Breast epithelium (tissue), 4 donors: ENCODE data around the gene STX18. TPM values are rescaled to one million over a fixed set of nuclear protein-coding genes. Genes with fewer than 3 reads are reported as not detected.

Source experiments
- DNase-seq, 2 donors: peaks; one replicate each; pipeline ENCODE4 v3.0.0-alpha.2; 2019; ENCODE audit warnings: low spot score in 2 of 2
- H3K27ac ChIP-seq, 2 donors: fragments of 200-600 bp; sonication (generic) in 1 of 2; one replicate each; pipeline ENCODE4 v1.5.1; 2016 to 2019; ENCODE audit warnings: mild to moderate bottlenecking in 1 of 2
- H3K27me3 ChIP-seq, 2 donors: fragments of 200-600 bp; sonication (generic) in 1 of 2; one replicate each; pipeline versions ENCODE4 v1.5.1 to v1.6.0; 2017 to 2019; ENCODE audit warnings: control low read depth in 1 of 2, mild to moderate bottlenecking in 1 of 2
- H3K36me3 ChIP-seq: fragments of 200-600 bp; one replicate; pipeline ENCODE4 v1.5.1; 2019
- H3K4me1 ChIP-seq, 2 donors: fragments of 200-600 bp; sonication (generic); one replicate each; pipeline ENCODE4 v1.5.1; 2016 to 2019; ENCODE audit warnings: control low read depth in 1 of 2
- H3K4me3 ChIP-seq, 3 donors: fragments of 200-600 bp; sonication (generic); 1 replicate in 2 of 3; 2 replicates in 1 of 3; pipeline ENCODE4 v1.5.1; 2016 to 2019; ENCODE audit warnings: mild to moderate bottlenecking in 3 of 3, moderate library complexity in 2 of 3
- H3K9me3 ChIP-seq, 2 donors: fragments of 200-600 bp; sonication (generic) in 1 of 2; one replicate each; pipeline ENCODE4 v1.5.1; 2016 to 2019; ENCODE audit warnings: control low read depth in 1 of 2
- POLR2A ChIP-seq: fragments of 450-650 bp; IDR thresholded peaks from one replicate; pipeline ENCODE4 v1.6.1; 2016; ENCODE audit warnings: antibody characterized with exemption, mild to moderate bottlenecking, moderate library complexity
- POLR2AphosphoS5 ChIP-seq, 3 donors: sonication (generic); formaldehyde crosslinking; IDR thresholded peaks; one replicate each; pipeline ENCODE4 v1.6.1; 2017; ENCODE audit warnings: antibody characterized with exemption in 3 of 3
- intact Hi-C: fragments of 100-400 bp; cut with DNase I; formaldehyde crosslinking; loops from one replicate; pipeline ENCODE4 v1.15.1; 2023; ENCODE audit warnings: low total_unique reads
- total RNA-seq, 3 donors: library from RNA; depleted of rRNA; stranded (reverse); fragments of >200 nt; gene quantifications; one replicate each; pipeline ENCODE4 v1.1.0, GENCODE V29; 2016
- TF ChIP-seq, protein P1 (sequence below), 3 donors: fragments of 450-650 bp; IDR thresholded peaks; one replicate each; pipeline ENCODE4 v1.5.1; 2016 to 2017; ENCODE audit warnings: antibody characterized with exemption in 3 of 3, mild to moderate bottlenecking in 3 of 3, moderate library complexity in 3 of 3

STX18 gene
- total RNA-seq, 3 donors from 2014 or later = 32.2 to 36.3 (median 32.8) TPM

DNA sequence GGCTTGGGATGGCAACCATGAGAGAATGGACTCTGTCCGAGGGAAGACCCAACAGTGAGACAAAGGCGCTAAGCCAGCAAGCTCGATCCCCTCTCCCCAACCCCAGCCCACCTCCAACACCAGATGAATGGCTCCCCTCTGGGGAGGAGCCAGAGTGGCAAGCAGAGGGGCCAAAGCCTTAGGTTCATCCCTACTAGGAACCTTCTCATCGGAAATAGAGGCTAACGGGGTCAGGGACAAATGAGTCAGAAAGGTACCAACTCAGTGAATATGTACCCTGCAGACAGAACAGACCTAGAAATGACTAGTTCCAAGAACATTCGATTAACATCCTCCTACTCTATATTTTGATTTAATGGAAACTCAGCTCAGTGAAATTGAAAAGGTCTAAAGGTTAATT lies 81.1 kb downstream of the STX18 start:
- Histone ChIP-seq H3K36me3 (no peaks in the 10 kb centered on the region), H3K9me3 (no peaks in the 10 kb centered on the region), H3K27ac (no peak overlapping the region), H3K4me3 (no peak overlapping the region), H3K27me3 (no peaks in the 10 kb centered on the region), H3K4me1 (peaks cover 0 to 7% of the 10 kb centered on the region in 2 donors)
- TF ChIP-seq, protein P1, sequence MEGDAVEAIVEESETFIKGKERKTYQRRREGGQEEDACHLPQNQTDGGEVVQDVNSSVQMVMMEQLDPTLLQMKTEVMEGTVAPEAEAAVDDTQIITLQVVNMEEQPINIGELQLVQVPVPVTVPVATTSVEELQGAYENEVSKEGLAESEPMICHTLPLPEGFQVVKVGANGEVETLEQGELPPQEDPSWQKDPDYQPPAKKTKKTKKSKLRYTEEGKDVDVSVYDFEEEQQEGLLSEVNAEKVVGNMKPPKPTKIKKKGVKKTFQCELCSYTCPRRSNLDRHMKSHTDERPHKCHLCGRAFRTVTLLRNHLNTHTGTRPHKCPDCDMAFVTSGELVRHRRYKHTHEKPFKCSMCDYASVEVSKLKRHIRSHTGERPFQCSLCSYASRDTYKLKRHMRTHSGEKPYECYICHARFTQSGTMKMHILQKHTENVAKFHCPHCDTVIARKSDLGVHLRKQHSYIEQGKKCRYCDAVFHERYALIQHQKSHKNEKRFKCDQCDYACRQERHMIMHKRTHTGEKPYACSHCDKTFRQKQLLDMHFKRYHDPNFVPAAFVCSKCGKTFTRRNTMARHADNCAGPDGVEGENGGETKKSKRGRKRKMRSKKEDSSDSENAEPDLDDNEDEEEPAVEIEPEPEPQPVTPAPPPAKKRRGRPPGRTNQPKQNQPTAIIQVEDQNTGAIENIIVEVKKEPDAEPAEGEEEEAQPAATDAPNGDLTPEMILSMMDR (IDR thresholded peaks at IDR 0.05) = no peak
- TF ChIP-seq POLR2A (no peak), POLR2AphosphoS5 (IDR thresholded peaks at IDR 0.05) (no peak)
- DNase-seq = no peak
- intact Hi-C loops = no loop called here

DNA sequence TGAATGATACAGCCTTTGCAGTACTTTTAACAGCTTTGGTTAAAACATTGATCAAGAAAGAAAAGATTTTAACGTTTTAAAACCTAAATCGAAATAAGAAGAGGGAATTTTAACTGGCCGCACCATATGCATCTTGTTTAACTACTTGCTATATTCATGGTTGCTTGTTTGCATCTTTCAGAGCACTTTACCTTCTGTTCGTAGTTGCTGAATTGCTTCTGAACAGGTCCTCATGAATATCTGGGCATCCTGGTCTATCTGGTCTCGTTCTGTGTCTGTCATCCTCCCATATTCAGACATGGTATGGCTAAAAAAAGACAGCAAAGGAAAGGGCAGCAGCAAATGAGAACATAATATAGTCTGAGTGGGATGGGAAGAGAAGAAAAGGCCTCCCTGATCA lies 82.7 kb downstream of the STX18 start:
- H3K4me3 ChIP-seq = no peak overlapping the region
- H3K27ac ChIP-seq = no peak overlapping the region
- H3K27me3 ChIP-seq = no peaks in the 10 kb centered on the region
- intact Hi-C loops = no loop called here
- DNase-seq = no peak
- H3K4me1 ChIP-seq = peaks cover 0 to 7% of the 10 kb centered on the region in 2 donors
- TF ChIP-seq POLR2A (no peak), POLR2AphosphoS5 (IDR thresholded peaks at IDR 0.05) (no peak)
- TF ChIP-seq, protein P1 (IDR thresholded peaks at IDR 0.05) = no peak
- no peaks in the 10 kb centered on the region for H3K9me3 ChIP-seq
- peaks cover under 1% of the 10 kb centered on the region for H3K36me3 ChIP-seq

DNA sequence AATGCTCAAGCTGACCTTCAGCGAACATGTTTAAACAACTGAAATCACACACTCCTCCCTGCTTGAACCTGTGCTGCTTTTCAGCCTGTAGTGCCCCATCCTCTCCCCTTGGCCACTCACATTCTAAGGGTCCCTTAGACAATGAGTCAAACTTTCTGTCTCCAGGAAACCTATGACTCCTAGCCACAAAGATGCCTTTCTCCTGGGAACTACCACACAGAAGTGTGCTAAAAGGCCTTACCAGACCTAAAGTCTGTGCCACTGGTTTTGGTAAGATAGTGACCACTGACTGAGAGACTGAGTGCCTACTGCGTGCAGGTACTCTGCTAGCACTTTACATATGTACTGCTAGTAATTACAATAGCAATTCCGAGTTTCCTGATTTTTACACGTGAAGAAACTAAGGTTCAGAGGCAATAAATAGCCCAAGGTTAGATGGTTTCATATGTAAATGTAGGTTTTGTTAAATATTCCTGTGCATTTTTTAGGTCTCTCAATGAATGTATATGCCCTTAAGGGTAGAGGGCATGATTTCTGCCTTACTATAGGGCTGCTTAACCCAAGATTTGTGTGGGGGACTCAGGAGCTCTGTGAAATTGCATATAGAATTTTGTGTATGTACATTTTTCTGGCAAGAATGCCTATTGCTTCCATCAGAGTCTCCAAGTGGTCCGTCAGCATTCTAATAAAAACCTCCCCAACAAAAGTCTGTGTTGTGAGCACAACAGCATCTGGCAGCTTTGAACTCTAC lies 83.9 kb downstream of the STX18 start:
- DNase-seq = no peak
- intact Hi-C loops = no loop called here
- H3K27me3 ChIP-seq = no peaks in the 10 kb centered on the region
- no peak for TF ChIP-seq POLR2AphosphoS5 (IDR thresholded peaks at IDR 0.05)
- H3K4me3 ChIP-seq = no peak overlapping the region
- H3K36me3 ChIP-seq = peaks cover 6% of the 10 kb centered on the region
- no peaks in the 10 kb centered on the region for H3K9me3 ChIP-seq
- H3K4me1 ChIP-seq = peaks cover 0 to 7% of the 10 kb centered on the region in 2 donors
- H3K27ac ChIP-seq = no peak overlapping the region

DNA sequence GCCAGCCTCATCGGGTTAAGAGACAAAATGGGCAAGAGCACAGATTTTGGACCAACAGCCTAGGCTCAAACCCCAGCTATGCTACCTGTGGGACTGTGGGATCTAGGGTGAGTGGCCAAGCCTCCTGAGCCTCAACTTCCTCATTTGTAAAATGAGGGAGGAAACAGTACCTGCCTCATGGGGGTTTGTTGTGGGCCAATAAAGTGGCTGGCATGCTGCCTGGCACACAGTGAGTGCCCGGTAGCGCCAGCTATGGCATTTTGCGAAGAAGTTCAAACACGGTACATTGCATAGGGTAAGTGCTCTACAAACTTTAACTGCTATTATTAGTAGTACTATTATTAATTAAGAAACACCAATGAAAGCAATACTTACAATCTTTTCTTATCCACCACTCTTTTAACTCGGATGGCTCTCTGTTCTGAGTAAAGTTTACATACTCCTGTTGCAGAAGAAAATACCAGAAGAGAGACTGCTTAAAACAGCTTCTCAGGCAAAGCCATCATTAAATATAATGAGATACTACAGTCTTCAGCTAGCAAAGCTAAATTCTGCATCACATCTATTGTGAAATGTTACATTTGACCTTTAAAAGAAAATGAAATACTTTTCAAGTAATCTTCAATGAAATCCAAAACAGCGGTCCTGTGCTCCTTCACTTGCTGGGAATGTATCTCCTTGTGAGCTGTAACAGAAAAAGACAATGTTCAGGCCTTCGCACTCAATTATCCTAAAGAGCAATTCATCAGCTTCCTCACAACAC lies 84.9 kb downstream of the STX18 start:
- H3K36me3 ChIP-seq = peaks cover 6% of the 10 kb centered on the region
- no peak overlapping the region for H3K4me3 ChIP-seq
- H3K9me3 ChIP-seq = no peaks in the 10 kb centered on the region
- no peak for DNase-seq
- intact Hi-C loops = no loop called here
- TF ChIP-seq, protein P1 (IDR thresholded peaks at IDR 0.05) = no peak
- no peak for TF ChIP-seq POLR2A
- TF ChIP-seq POLR2AphosphoS5 (IDR thresholded peaks at IDR 0.05) = no peak
- H3K4me1 ChIP-seq = peaks cover 0 to 7% of the 10 kb centered on the region in 2 donors
- H3K27me3 ChIP-seq = no peaks in the 10 kb centered on the region
- H3K27ac ChIP-seq = no peak overlapping the region

DNA sequence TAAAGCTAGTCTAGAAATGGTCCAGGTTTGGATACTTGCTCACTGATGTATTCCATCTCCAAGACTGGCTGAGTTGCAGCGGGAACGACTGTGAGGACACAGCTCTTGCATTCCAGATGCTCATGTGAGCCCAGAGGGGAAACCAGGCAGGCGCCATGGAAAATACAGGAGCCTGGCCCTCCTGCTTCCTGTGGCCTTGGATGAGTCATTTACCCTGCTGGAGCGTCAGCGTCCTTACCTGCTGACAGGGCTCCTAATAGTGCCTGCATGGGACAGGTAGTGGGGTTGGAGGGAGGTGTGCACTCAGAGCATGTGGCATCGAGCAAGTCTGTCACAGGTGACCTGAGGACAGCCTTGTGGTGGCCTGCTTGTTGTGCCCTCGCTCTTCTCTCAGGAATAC lies 85.5 kb downstream of the STX18 start:
- Histone ChIP-seq H3K27ac (no peak overlapping the region), H3K9me3 (no peaks in the 10 kb centered on the region), H3K4me1 (peaks cover 0 to 2% of the 10 kb centered on the region in 2 donors), H3K4me3 (no peak overlapping the region), H3K36me3 (peaks cover 6% of the 10 kb centered on the region), H3K27me3 (no peaks in the 10 kb centered on the region)
- TF ChIP-seq POLR2A (no peak), POLR2AphosphoS5 (IDR thresholded peaks at IDR 0.05) (no peak)
- TF ChIP-seq, protein P1 (IDR thresholded peaks at IDR 0.05) = no peak
- no peak for DNase-seq
- intact Hi-C loops = no loop called here
